Hepatocyte (in vitro differentiated cells): Measurements from ENCODE around the gene CIITA.

Experiments used
- EZH2 ChIP-seq: fragments of 200-600 bp; sonication (generic); IDR thresholded peaks from 2 replicates; pipeline ENCODE4 v1.6.1; 2016; ENCODE audit warnings: antibody characterized with exemption, mild to moderate bottlenecking, borderline replicate concordance
- TF ChIP-seq, protein P1 (sequence below): fragments of 200-600 bp; sonication (generic); IDR thresholded peaks from 2 replicates; pipeline ENCODE4 v1.5.1; 2016; ENCODE audit warnings: antibody characterized with exemption, mild to moderate bottlenecking; ENCODE audit not compliant: poor library complexity

GRCh38 chr16:10927497-10928112, 50.6 kb downstream of the CIITA start:
- TF ChIP-seq, protein P1, sequence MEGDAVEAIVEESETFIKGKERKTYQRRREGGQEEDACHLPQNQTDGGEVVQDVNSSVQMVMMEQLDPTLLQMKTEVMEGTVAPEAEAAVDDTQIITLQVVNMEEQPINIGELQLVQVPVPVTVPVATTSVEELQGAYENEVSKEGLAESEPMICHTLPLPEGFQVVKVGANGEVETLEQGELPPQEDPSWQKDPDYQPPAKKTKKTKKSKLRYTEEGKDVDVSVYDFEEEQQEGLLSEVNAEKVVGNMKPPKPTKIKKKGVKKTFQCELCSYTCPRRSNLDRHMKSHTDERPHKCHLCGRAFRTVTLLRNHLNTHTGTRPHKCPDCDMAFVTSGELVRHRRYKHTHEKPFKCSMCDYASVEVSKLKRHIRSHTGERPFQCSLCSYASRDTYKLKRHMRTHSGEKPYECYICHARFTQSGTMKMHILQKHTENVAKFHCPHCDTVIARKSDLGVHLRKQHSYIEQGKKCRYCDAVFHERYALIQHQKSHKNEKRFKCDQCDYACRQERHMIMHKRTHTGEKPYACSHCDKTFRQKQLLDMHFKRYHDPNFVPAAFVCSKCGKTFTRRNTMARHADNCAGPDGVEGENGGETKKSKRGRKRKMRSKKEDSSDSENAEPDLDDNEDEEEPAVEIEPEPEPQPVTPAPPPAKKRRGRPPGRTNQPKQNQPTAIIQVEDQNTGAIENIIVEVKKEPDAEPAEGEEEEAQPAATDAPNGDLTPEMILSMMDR = no peak
- TF ChIP-seq EZH2 = no peak
